ENCODE results near the gene SIX4. TPM values are rescaled to one million over a fixed set of nuclear protein-coding genes. Genes with fewer than 3 reads are reported as not detected.

The SIX4 gene
- total and polyA plus RNA-seq, 10 of the 15 experiments (the other 5 are each of a cell fraction or from before 2014, with no cell fraction given) = 0.04 to 0.26 (median 0.06) TPM; not detected in 5

GRCh38 chr14:60753264-60754119, 29.3 kb upstream of the SIX4 start (continued):
- TF ChIP-seq, protein P1, sequence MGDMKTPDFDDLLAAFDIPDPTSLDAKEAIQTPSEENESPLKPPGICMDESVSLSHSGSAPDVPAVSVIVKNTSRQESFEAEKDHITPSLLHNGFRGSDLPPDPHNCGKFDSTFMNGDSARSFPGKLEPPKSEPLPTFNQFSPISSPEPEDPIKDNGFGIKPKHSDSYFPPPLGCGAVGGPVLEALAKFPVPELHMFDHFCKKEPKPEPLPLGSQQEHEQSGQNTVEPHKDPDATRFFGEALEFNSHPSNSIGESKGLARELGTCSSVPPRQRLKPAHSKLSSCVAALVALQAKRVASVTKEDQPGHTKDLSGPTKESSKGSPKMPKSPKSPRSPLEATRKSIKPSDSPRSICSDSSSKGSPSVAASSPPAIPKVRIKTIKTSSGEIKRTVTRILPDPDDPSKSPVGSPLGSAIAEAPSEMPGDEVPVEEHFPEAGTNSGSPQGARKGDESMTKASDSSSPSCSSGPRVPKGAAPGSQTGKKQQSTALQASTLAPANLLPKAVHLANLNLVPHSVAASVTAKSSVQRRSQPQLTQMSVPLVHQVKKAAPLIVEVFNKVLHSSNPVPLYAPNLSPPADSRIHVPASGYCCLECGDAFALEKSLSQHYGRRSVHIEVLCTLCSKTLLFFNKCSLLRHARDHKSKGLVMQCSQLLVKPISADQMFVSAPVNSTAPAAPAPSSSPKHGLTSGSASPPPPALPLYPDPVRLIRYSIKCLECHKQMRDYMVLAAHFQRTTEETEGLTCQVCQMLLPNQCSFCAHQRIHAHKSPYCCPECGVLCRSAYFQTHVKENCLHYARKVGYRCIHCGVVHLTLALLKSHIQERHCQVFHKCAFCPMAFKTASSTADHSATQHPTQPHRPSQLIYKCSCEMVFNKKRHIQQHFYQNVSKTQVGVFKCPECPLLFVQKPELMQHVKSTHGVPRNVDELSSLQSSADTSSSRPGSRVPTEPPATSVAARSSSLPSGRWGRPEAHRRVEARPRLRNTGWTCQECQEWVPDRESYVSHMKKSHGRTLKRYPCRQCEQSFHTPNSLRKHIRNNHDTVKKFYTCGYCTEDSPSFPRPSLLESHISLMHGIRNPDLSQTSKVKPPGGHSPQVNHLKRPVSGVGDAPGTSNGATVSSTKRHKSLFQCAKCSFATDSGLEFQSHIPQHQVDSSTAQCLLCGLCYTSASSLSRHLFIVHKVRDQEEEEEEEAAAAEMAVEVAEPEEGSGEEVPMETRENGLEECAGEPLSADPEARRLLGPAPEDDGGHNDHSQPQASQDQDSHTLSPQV (IDR thresholded peaks at IDR 0.05) = no peak
- TF ChIP-seq BMI1 (IDR thresholded peaks at IDR 0.05; ENCODE audit: borderline replicate concordance) (no peak), TCF7 (IDR thresholded peaks at IDR 0.05; ENCODE audit: borderline replicate concordance) (peak; percentile 68), HDAC6 (IDR thresholded peaks at IDR 0.05; ENCODE audit: unreplicated experiment) (no peak), PAX5 (IDR thresholded peaks at IDR 0.05; ENCODE audit: borderline replicate concordance, low read depth, low read length) (peak; percentile 93), MTA3 (IDR thresholded peaks at IDR 0.05; ENCODE audit: borderline replicate concordance, low read length) (peak; percentile 84; the same call in 1 of the 2 replicates), FOXM1 (IDR thresholded peaks at IDR 0.05; ENCODE audit: low read depth, low read length) (peak; percentile 76; the same call in 1 of the 2 replicates), BHLHE40 (IDR thresholded peaks at IDR 0.05; ENCODE audit: borderline replicate concordance in 1 of 2, low read depth in 2 of 2, low read length in 1 of 2) (peak; percentile 45 to 62), POLR2A (IDR thresholded peaks at IDR 0.05; ENCODE audit: low read depth, low read length) (no peak), IRF3 (IDR thresholded peaks at IDR 0.05) (no peak), HDGF (IDR thresholded peaks at IDR 0.05) (no peak), RELA (IDR thresholded peaks at IDR 0.05; ENCODE audit: borderline replicate concordance, partially characterized antibody) (no peak), SUZ12 (IDR thresholded peaks at IDR 0.05; ENCODE audit: unreplicated experiment) (no peak), HSF1 (IDR thresholded peaks at IDR 0.05; ENCODE audit: low read depth, low read length) (no peak)
- TF ChIP-seq, protein P2, sequence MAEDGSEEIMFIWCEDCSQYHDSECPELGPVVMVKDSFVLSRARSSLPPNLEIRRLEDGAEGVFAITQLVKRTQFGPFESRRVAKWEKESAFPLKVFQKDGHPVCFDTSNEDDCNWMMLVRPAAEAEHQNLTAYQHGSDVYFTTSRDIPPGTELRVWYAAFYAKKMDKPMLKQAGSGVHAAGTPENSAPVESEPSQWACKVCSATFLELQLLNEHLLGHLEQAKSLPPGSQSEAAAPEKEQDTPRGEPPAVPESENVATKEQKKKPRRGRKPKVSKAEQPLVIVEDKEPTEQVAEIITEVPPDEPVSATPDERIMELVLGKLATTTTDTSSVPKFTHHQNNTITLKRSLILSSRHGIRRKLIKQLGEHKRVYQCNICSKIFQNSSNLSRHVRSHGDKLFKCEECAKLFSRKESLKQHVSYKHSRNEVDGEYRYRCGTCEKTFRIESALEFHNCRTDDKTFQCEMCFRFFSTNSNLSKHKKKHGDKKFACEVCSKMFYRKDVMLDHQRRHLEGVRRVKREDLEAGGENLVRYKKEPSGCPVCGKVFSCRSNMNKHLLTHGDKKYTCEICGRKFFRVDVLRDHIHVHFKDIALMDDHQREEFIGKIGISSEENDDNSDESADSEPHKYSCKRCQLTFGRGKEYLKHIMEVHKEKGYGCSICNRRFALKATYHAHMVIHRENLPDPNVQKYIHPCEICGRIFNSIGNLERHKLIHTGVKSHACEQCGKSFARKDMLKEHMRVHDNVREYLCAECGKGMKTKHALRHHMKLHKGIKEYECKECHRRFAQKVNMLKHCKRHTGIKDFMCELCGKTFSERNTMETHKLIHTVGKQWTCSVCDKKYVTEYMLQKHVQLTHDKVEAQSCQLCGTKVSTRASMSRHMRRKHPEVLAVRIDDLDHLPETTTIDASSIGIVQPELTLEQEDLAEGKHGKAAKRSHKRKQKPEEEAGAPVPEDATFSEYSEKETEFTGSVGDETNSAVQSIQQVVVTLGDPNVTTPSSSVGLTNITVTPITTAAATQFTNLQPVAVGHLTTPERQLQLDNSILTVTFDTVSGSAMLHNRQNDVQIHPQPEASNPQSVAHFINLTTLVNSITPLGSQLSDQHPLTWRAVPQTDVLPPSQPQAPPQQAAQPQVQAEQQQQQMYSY (CRISPR knock-in tag; IDR thresholded peaks at IDR 0.05) = no peak

All from GM12878 (cell line).